ENCODE results near the gene RGS1.

RGS1 gene

GRCh38 chr1:192554904-192555303 lies 20.7 kb upstream of the RGS1 start:
- DNase-seq: no peak

GRCh38 chr1:192555399-192555798 lies 20.2 kb upstream of the RGS1 start:
- no peak for DNase-seq

- DNase-seq: no peak
Observed at GRCh38 chr1:192557841-192558595, 17.6 kb upstream of the RGS1 start.

GRCh38 chr1:192559115-192560006 lies 16.2 kb upstream of the RGS1 start:
- DNase-seq: no peak

GRCh38 chr1:192561301-192561700 lies 14.3 kb upstream of the RGS1 start:
- DNase-seq: no peak

GRCh38 chr1:192563129-192563528 lies 12.4 kb upstream of the RGS1 start:
- no peak for DNase-seq

GRCh38 chr1:192564099-192564498 lies 11.5 kb upstream of the RGS1 start:
- DNase-seq: no peak

- DNase-seq: no peak
Observed at GRCh38 chr1:192565946-192566345, 9.6 kb upstream of the RGS1 start.

- no peak for DNase-seq
Observed at GRCh38 chr1:192566657-192567056, 8.9 kb upstream of the RGS1 start.

GRCh38 chr1:192568063-192568462 lies 7.5 kb upstream of the RGS1 start:
- DNase-seq: no peak

- no peak for DNase-seq
Observed at GRCh38 chr1:192571668-192572067, 3.9 kb upstream of the RGS1 start.

GRCh38 chr1:192573499-192573898 lies 2.1 kb upstream of the RGS1 start:
- DNase-seq: no peak

- no peak for DNase-seq
Observed at GRCh38 chr1:192574073-192574472, 1.5 kb upstream of the RGS1 start.

- DNase-seq: no peak
Observed at GRCh38 chr1:192576190-192577144, 894 bp downstream of the RGS1 start.

GRCh38 chr1:192577145-192578140 lies 1.9 kb downstream of the RGS1 start:
- DNase-seq: no peak

- DNase-seq: no peak
Observed at GRCh38 chr1:192578144-192578909, 2.8 kb downstream of the RGS1 start.

- DNase-seq: no peak
Observed at GRCh38 chr1:192579010-192579738, 3.6 kb downstream of the RGS1 start.

GRCh38 chr1:192580351-192580962 lies 4.9 kb downstream of the RGS1 start:
- no peak for DNase-seq

- no peak for DNase-seq
Observed at GRCh38 chr1:192581131-192581927, 5.8 kb downstream of the RGS1 start.
